Transverse colon (tissue), 4 donors: ENCODE results near the gene SACM1L. TPM values are rescaled to one million over a fixed set of nuclear protein-coding genes. Genes with fewer than 3 reads are reported as not detected.

Experiments used
- DNase-seq: peaks from one replicate; pipeline ENCODE4 v3.0.0-alpha.2; 2019
- H3K27ac ChIP-seq, 4 donors: fragments of 200-600 bp; sonication (generic); 2 replicates each; pipeline ENCODE4 v1.5.1; 2016 to 2018; ENCODE audit warnings: inconsistent platforms in 4 of 4
- H3K27me3 ChIP-seq: fragments of 200-600 bp; sonication (generic); 2 replicates; pipeline ENCODE4 v1.5.1; 2017; ENCODE audit warnings: inconsistent platforms
- H3K36me3 ChIP-seq, 4 donors: fragments of 200-600 bp; sonication (generic); 2 replicates each; pipeline ENCODE4 v1.5.1; 2017 to 2019; ENCODE audit warnings: inconsistent platforms in 4 of 4
- H3K4me1 ChIP-seq, 4 donors: fragments of 200-600 bp; sonication (generic); 2 replicates each; pipeline ENCODE4 v1.5.1; 2017 to 2020; ENCODE audit warnings: inconsistent platforms in 4 of 4
- H3K4me3 ChIP-seq, 4 donors: fragments of 200-600 bp; sonication (generic); 1 replicate in 1 of 4; 2 replicates in 3 of 4; pipeline versions ENCODE4 v1.5.1 to v1.6.1; 2017 to 2019; ENCODE audit warnings: inconsistent platforms in 4 of 4
- H3K9me3 ChIP-seq, 2 donors: fragments of 200-600 bp; sonication (generic); 2 replicates each; pipeline ENCODE4 v1.5.1; 2017 to 2019; ENCODE audit warnings: inconsistent platforms in 2 of 2
- EP300 ChIP-seq: sonication (generic); formaldehyde crosslinking; IDR thresholded peaks from one replicate; pipeline ENCODE4 v1.6.1; 2017; ENCODE audit warnings: antibody characterized with exemption, low read depth
- POLR2A ChIP-seq: fragments of 450-650 bp; IDR thresholded peaks from one replicate; pipeline ENCODE4 v1.6.1; 2016; ENCODE audit warnings: antibody characterized with exemption, mild to moderate bottlenecking, moderate library complexity
- POLR2AphosphoS5 ChIP-seq, 3 donors: sonication (generic); formaldehyde crosslinking; IDR thresholded peaks; one replicate each; pipeline ENCODE4 v1.6.1; 2016; ENCODE audit warnings: antibody characterized with exemption in 3 of 3
- WGBS, 2 donors: methylation state at CpG; one replicate each; pipeline ENCODE4 v1.1.5; 2018; ENCODE audit warnings: low coverage in 1 of 2; 5-methylcytosine and 5-hydroxymethylcytosine counted together
- in situ Hi-C, 4 donors: fragments of 200-750 bp; cut with MboI; loops; one replicate each; pipeline versions ENCODE4 v1.15.0 to v1.15.1; 2017; ENCODE audit warnings: low sequenced_read_pairs in 3 of 4, low pct_ligation_motif_present in 1 of 4, low pct_unique_long_range_greater_than_20kb in 1 of 4
- intact Hi-C: fragments of 100-400 bp; cut with DNase I; formaldehyde crosslinking; loops from one replicate; pipeline ENCODE4 v1.15.1; 2023; ENCODE audit warnings: low total_unique reads
- total RNA-seq, 4 donors: library from RNA; depleted of rRNA; stranded (reverse); fragments of >200 nt; gene quantifications; one replicate each; pipeline ENCODE4 v1.1.0, GENCODE V29; 2016
- TF ChIP-seq, protein P1 (sequence below), 5 experiments: fragments of 200-600 bp in 3 of 5; fragments of 450-650 bp in 2 of 5; sonication (generic) in 3 of 5; IDR thresholded peaks; 1 replicate in 2 of 5; 2 replicates in 3 of 5; pipeline ENCODE4 v1.5.1; 2016 to 2017; ENCODE audit warnings: antibody characterized with exemption in 5 of 5, inconsistent platforms in 3 of 5, mild to moderate bottlenecking in 2 of 5, moderate library complexity in 1 of 5

SACM1L gene
- total RNA-seq, 4 donors from 2014 or later = 8.6 to 71.9 (median 53.8) TPM

DNA sequence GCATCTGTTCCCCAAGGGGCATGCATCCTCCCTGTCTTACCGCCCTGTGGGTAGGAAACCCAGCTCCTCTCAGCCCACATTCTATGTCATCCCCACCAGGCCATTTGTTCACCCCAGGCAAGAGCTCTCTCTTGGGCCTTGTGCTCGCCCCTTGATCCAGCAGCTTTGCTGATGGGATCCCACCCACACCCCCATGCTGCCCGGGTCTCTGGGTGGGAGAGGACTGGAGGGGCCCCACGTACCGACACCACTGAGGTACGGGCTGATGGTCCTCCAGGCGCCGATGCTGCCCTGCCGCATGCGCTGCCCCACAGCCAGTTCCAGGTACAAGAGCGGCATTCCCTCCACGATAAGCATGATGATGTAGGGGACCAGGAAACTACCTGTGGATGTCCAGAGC, 92.6 kb downstream of the SACM1L start:
- TF ChIP-seq, protein P1, sequence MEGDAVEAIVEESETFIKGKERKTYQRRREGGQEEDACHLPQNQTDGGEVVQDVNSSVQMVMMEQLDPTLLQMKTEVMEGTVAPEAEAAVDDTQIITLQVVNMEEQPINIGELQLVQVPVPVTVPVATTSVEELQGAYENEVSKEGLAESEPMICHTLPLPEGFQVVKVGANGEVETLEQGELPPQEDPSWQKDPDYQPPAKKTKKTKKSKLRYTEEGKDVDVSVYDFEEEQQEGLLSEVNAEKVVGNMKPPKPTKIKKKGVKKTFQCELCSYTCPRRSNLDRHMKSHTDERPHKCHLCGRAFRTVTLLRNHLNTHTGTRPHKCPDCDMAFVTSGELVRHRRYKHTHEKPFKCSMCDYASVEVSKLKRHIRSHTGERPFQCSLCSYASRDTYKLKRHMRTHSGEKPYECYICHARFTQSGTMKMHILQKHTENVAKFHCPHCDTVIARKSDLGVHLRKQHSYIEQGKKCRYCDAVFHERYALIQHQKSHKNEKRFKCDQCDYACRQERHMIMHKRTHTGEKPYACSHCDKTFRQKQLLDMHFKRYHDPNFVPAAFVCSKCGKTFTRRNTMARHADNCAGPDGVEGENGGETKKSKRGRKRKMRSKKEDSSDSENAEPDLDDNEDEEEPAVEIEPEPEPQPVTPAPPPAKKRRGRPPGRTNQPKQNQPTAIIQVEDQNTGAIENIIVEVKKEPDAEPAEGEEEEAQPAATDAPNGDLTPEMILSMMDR (IDR thresholded peaks at IDR 0.05) = no peak
- no peak for TF ChIP-seq EP300
- no peak overlapping the region for H3K27ac ChIP-seq
- H3K4me3 ChIP-seq = no peak overlapping the region
- no peaks in the 10 kb centered on the region for H3K27me3 ChIP-seq
- intact Hi-C loops (no loop called here), in situ Hi-C loops (no loop called here)
- no peaks in the 10 kb centered on the region for H3K9me3 ChIP-seq
- WGBS, 2 donors = 93% methylated on average over 12 of the region's 12 CpGs; no CpG with 5 or more reads in 1 of the 2 donors
- no peaks in the 10 kb centered on the region for H3K36me3 ChIP-seq
- no peak for DNase-seq
- H3K4me1 ChIP-seq = no peaks in the 10 kb centered on the region

DNA sequence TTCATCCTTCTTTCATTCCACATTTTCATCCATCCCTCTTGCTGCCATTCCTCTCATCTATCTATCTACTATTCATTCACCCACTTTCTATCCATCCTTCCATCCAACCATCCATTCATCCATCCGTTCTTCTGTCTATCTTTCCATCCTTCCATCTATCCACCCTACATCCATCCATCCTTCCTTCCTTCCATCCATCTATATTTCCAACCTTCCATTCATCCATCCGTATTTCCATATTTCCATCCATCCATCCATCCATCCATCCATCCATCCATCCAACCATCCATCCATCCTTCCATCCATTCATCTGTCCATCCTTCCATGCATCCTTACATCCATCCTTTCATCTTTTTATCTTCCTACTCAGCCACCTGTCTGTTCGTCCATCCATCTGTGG, 93.2 kb downstream of the SACM1L start:
- no peak for DNase-seq
- in situ Hi-C loops (no loop called here), intact Hi-C loops (no loop called here)
- Histone ChIP-seq H3K27ac (no peak overlapping the region), H3K4me3 (no peak overlapping the region), H3K36me3 (no peaks in the 10 kb centered on the region), H3K4me1 (no peaks in the 10 kb centered on the region), H3K9me3 (no peaks in the 10 kb centered on the region), H3K27me3 (no peaks in the 10 kb centered on the region)
- WGBS, 2 donors = 87 to 94% methylated on average over 3 of the region's 3 CpGs
- TF ChIP-seq, protein P1 (IDR thresholded peaks at IDR 0.05) = no peak
- TF ChIP-seq EP300 = no peak

DNA sequence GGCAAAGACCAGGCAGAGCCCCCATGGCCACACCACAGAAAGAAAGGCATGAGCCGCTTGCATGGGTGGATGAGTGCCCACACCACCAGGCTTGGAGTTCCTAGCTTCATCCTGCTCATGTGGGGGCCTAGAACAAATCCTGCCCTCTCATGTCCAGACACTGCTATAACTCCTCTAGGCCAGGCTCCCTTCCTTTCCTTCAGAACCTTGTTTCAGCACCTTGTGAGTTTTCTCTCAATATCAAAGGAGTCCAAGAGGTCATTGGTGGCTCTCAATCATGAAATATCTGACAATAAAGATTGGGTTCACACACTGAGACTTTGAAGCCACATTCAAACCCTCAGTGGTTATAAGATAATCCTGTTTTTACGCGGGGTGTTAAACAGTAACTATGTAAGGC, 94.5 kb downstream of the SACM1L start:
- no peaks in the 10 kb centered on the region for H3K9me3 ChIP-seq
- no peaks in the 10 kb centered on the region for H3K36me3 ChIP-seq
- in situ Hi-C loops (no loop called here), intact Hi-C loops (no loop called here)
- TF ChIP-seq, protein P1 (IDR thresholded peaks at IDR 0.05) = no peak
- no peak for TF ChIP-seq EP300
- TF ChIP-seq POLR2A = no peak
- no peak for TF ChIP-seq POLR2AphosphoS5 (IDR thresholded peaks at IDR 0.05)
- H3K27ac ChIP-seq = no peak overlapping the region
- no peaks in the 10 kb centered on the region for H3K27me3 ChIP-seq
- 80 to 88% methylated on average over 1 to 3 of the region's 3 CpGs for WGBS, 2 donors
- H3K4me3 ChIP-seq = no peak overlapping the region
- no peak for DNase-seq
- no peaks in the 10 kb centered on the region for H3K4me1 ChIP-seq

DNA sequence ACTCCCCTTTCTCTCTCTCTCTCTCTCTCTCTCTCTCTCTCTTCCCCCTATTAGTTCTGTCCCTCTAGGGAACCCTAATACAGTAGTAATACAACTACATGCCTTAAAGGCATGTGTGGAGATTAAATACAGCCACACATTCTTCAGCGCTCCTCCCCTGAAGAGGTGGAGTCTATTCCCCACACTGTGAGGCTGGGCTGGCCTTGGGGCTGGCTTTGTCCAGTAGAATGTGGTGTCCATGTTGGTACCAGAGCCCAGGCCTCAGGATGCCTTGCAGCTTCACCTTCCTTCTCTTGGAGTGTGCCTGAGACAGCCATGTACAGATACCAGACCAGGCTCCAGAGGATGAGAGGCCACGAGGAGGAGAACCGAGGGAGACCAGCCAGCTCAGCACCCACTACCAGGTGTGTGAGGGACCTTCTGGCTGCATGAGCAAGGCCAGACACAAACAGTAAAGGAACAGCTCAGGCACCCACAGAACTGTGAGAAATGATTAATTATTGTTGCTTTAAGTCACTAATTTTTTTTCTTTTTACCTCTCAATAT, 96.5 kb downstream of the SACM1L start:
- Histone ChIP-seq H3K36me3 (no peaks in the 10 kb centered on the region), H3K27me3 (no peaks in the 10 kb centered on the region), H3K9me3 (no peaks in the 10 kb centered on the region), H3K4me1 (no peaks in the 10 kb centered on the region), H3K27ac (no peak overlapping the region), H3K4me3 (no peak overlapping the region)
- WGBS, 2 donors = 80 to 86% methylated on average over 1 to 3 of the region's 3 CpGs
- no peak for TF ChIP-seq EP300
- TF ChIP-seq POLR2AphosphoS5 (IDR thresholded peaks at IDR 0.05) = no peak
- TF ChIP-seq, protein P1 (IDR thresholded peaks at IDR 0.05) = no peak
- no peak for TF ChIP-seq POLR2A
- no peak for DNase-seq
- intact Hi-C loops = no loop called here
- in situ Hi-C loops = no loop called here
